GM10266 (cell line): Measurements from ENCODE around the gene RHOT1.

Experiments used
- DNase-seq: peaks from one replicate; pipeline ENCODE4 v3.0.0; 2012; ENCODE audit errors: extremely low spot score
- CTCF ChIP-seq: IDR thresholded peaks from 2 replicates; pipeline ENCODE4 v1.5.1; 2012; ENCODE audit warnings: mild to moderate bottlenecking, low read depth; ENCODE audit not compliant: control insufficient read depth, insufficient read depth; ENCODE audit errors: missing control alignments

The RHOT1 gene

GRCh38 chr17:32267690-32268205 is 125.4 kb downstream of the RHOT1 start:
- TF ChIP-seq CTCF, result no peak
- DNase-seq, result no peak

- DNase-seq, result no peak
Observed at GRCh38 chr17:32268734-32269288, 126.5 kb downstream of the RHOT1 start.

GRCh38 chr17:32269377-32269776 is 127.1 kb downstream of the RHOT1 start:
- no peak for TF ChIP-seq CTCF
- no peak for DNase-seq

More at GRCh38 chr17:32268734-32269288, 126.5 kb downstream of the RHOT1 start:
- no peak for TF ChIP-seq CTCF

GRCh38 chr17:32271844-32272243 is 129.5 kb downstream of the RHOT1 start:
- no peak for DNase-seq
- TF ChIP-seq CTCF, result no peak

GRCh38 chr17:32274101-32274500 is 131.8 kb downstream of the RHOT1 start:
- DNase-seq, result no peak
- TF ChIP-seq CTCF, result no peak

- no peak for TF ChIP-seq CTCF
- DNase-seq, result no peak
Observed at GRCh38 chr17:32274643-32275042, 132.3 kb downstream of the RHOT1 start.
